OCI-LY1 (cell line): ENCODE data around the gene DICER1.

Source experiments
- H2AFZ ChIP-seq: fragments of 200-600 bp; sonication (generic), shearing (Covaris generic); 2 replicates; pipeline ENCODE4 v1.6.0; 2014; ENCODE audit warnings: antibody characterized with exemption, mild to moderate bottlenecking, low read length
- H3F3A ChIP-seq: fragments of 200-600 bp; sonication (generic), shearing (Covaris generic); 2 replicates; pipeline ENCODE4 v1.6.0; 2014; ENCODE audit warnings: mild to moderate bottlenecking, antibody characterized with exemption, low read length, moderate library complexity; ENCODE audit not compliant: insufficient read depth
- H3K27ac ChIP-seq: fragments of 200-600 bp; sonication (generic); 2 replicates; pipeline ENCODE4 v1.5.1; 2014; ENCODE audit warnings: low read length, mixed run types, mild to moderate bottlenecking, low read depth; ENCODE audit not compliant: poor library complexity, severe bottlenecking
- H3K27me3 ChIP-seq: fragments of 200-600 bp; sonication (generic); 2 replicates; pipeline ENCODE4 v1.6.0; 2014; ENCODE audit warnings: antibody characterized with exemption, mild to moderate bottlenecking, low read length, moderate library complexity; ENCODE audit not compliant: insufficient read depth
- H3K36me3 ChIP-seq: fragments of 200-600 bp; sonication (generic); 2 replicates; pipeline ENCODE4 v1.6.1; 2014; ENCODE audit warnings: mild to moderate bottlenecking, antibody characterized with exemption, low read length, moderate library complexity, mixed read lengths; ENCODE audit not compliant: insufficient read depth
- H3K4me1 ChIP-seq: fragments of 200-600 bp; sonication (generic); 2 replicates; pipeline ENCODE4 v1.5.1; 2014; ENCODE audit warnings: mild to moderate bottlenecking, low read length, moderate library complexity; ENCODE audit not compliant: insufficient read depth, severe bottlenecking
- H3K4me2 ChIP-seq: fragments of 200-600 bp; sonication (generic), shearing (Covaris generic); 2 replicates; pipeline ENCODE4 v1.6.1; 2014; ENCODE audit warnings: low read length
- H3K4me3 ChIP-seq: fragments of 200-600 bp; sonication (generic); 2 replicates; pipeline ENCODE4 v1.5.1; 2014; ENCODE audit warnings: low read length, low read depth, mild to moderate bottlenecking, mixed read lengths; ENCODE audit not compliant: poor library complexity, severe bottlenecking
- H3K79me2 ChIP-seq: fragments of 200-600 bp; shearing (Covaris generic); 2 replicates; pipeline ENCODE4 v1.6.1; 2016; ENCODE audit warnings: mixed run types, low read length, mixed read lengths; ENCODE audit not compliant: insufficient read depth
- H3K9ac ChIP-seq: fragments of 200-600 bp; sonication (generic), shearing (Covaris generic); 2 replicates; pipeline ENCODE4 v1.6.1; 2014; ENCODE audit warnings: mild to moderate bottlenecking, low read length, mixed read lengths
- H3K9me2 ChIP-seq: fragments of 200-600 bp; sonication (generic), shearing (Covaris generic); 2 replicates; pipeline ENCODE4 v1.6.1; 2014; ENCODE audit warnings: low read depth, mild to moderate bottlenecking, low read length, mixed read lengths
- H3K9me3 ChIP-seq: fragments of 200-600 bp; shearing (Covaris generic); 2 replicates; pipeline ENCODE4 v1.6.1; 2014; ENCODE audit warnings: low read length, mixed read lengths
- H4K20me1 ChIP-seq: fragments of 200-600 bp; sonication (generic), shearing (Covaris generic); 2 replicates; pipeline ENCODE4 v1.6.0; 2016; ENCODE audit warnings: mild to moderate bottlenecking, low read length; ENCODE audit not compliant: insufficient read depth
- CTCF ChIP-seq: fragments of 200-600 bp; sonication (generic), shearing (Covaris generic); IDR thresholded peaks from 2 replicates; pipeline ENCODE4 v1.5.1; 2017; ENCODE audit warnings: mild to moderate bottlenecking, antibody characterized with exemption, low read length, moderate library complexity, mixed read lengths
- EZH2 ChIP-seq: fragments of 200-600 bp; sonication (generic), shearing (Covaris generic); IDR thresholded peaks from 2 replicates; pipeline ENCODE4 v1.8.0; 2017; ENCODE audit warnings: borderline replicate concordance, mixed run types, mild to moderate bottlenecking, antibody characterized with exemption, low read length, moderate library complexity, mixed read lengths

Gene DICER1

DNA sequence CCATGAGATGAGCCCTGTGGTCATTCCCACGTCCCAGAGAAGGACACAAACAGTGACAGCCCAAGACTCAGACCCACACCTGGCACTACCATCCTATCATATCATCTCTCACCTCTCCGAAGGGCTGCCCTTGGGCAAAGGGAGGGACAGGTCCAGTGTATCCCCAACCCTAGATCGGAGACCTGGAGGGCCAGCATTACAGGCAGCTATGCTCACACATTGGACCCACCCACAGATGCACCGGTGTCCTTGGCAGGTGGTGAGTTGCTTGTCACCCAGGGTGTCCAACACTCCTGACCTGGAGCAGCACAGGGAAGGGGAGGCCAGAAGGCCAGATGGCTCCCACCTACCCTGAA lies 117.4 kb downstream of the DICER1 start:
- Histone ChIP-seq H3K9me2 (no peaks in the 10 kb centered on the region), H2AFZ (no peak overlapping the region), H3K27ac (no peak overlapping the region), H3K27me3 (no peaks in the 10 kb centered on the region), H3K9me3 (no peaks in the 10 kb centered on the region), H3K4me2 (no peak overlapping the region), H3K36me3 (no peaks in the 10 kb centered on the region), H3K9ac (no peak overlapping the region), H3F3A (no peaks in the 10 kb centered on the region), H3K4me3 (no peak overlapping the region), H3K79me2 (no peaks in the 10 kb centered on the region), H3K4me1 (no peaks in the 10 kb centered on the region), H4K20me1 (no peaks in the 10 kb centered on the region)
- TF ChIP-seq CTCF = no peak

- Histone ChIP-seq H3K9me2 (no peaks in the 10 kb centered on the region), H3K9me3 (no peaks in the 10 kb centered on the region), H2AFZ (no peak overlapping the region), H3K79me2 (no peaks in the 10 kb centered on the region), H3K4me1 (no peaks in the 10 kb centered on the region), H4K20me1 (no peaks in the 10 kb centered on the region), H3K27ac (no peak overlapping the region), H3K9ac (no peak overlapping the region), H3K36me3 (no peaks in the 10 kb centered on the region), H3K4me2 (no peak overlapping the region), H3K4me3 (no peak overlapping the region), H3K27me3 (no peaks in the 10 kb centered on the region), H3F3A (no peaks in the 10 kb centered on the region)
- TF ChIP-seq EZH2 = no peak
- no peak for TF ChIP-seq CTCF
Measured at GRCh38 chr14:95039259-95039992, 117.9 kb downstream of the DICER1 start.

DNA sequence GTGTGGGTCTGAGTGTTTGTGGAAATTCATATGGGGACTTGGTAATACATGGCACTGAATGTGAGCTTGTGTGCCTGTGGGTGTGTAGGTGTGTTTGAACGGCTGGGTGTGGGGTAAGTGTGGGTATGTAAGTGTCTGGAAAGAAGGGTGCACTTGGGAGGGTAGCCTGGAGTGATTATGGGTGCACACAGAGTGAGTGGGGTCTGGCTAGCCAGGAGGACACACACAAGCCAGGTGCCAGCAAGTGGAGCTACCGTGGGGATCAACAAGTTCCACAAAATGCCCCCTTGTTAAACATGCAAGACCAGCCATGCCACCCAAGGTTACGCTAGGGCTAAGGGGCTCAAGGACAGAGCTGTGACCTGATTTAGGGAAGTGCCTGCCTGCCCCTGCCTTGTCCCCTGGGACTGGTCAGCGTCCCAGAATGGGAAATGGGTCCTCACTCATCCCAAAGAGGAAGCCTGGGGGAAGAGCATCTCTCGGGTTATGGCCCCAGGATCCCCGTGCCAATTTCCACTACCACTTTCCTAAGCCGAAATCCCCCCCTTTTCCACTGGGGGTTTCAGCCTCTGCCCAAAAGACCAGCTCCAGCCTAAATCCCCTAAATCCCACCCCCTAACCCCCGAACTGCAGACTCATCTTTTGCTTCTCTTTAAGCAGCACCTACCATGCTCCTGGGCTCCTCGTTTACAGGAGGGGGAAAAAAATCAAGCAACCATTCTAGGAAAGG lies 118.6 kb downstream of the DICER1 start:
- Histone ChIP-seq H3F3A (no peaks in the 10 kb centered on the region), H3K36me3 (no peaks in the 10 kb centered on the region), H3K4me2 (no peak overlapping the region), H3K79me2 (no peaks in the 10 kb centered on the region), H3K9ac (no peak overlapping the region), H3K27ac (no peak overlapping the region), H3K27me3 (no peaks in the 10 kb centered on the region), H3K4me1 (no peaks in the 10 kb centered on the region), H3K4me3 (no peak overlapping the region), H2AFZ (no peak overlapping the region), H3K9me2 (no peaks in the 10 kb centered on the region), H3K9me3 (no peaks in the 10 kb centered on the region), H4K20me1 (no peaks in the 10 kb centered on the region)
- no peak for TF ChIP-seq CTCF
- no peak for TF ChIP-seq EZH2
